Parathyroid adenoma (tissue), 2 donors: Measurements from ENCODE around the gene SPECC1.
"Not testable (repeated sequence)": the region's sequence is repeated elsewhere in the genome, so short reads cannot be mapped to it uniquely, and the experiment has no call there.

Experiments
- H2AFZ ChIP-seq: fragments of 300-600 bp; sonication (generic); one replicate; pipeline ENCODE4 v1.7.0; 2017; ENCODE audit warnings: antibody characterized with exemption, mild to moderate bottlenecking
- H3K27ac ChIP-seq: fragments of 300-600 bp; sonication (generic); one replicate; pipeline ENCODE4 v1.7.0; 2017
- H3K27me3 ChIP-seq: fragments of 300-600 bp; sonication (generic); one replicate; pipeline ENCODE4 v1.7.0; 2017; ENCODE audit warnings: low read length; ENCODE audit not compliant: control insufficient read depth, insufficient read depth
- H3K36me3 ChIP-seq: fragments of 300-600 bp; sonication (generic); one replicate; pipeline ENCODE4 v1.7.0; 2017; ENCODE audit warnings: low read length; ENCODE audit not compliant: control insufficient read depth, insufficient read depth
- H3K4me1 ChIP-seq: fragments of 300-600 bp; sonication (generic); one replicate; pipeline ENCODE4 v1.7.0; 2017; ENCODE audit warnings: control low read depth
- H3K4me2 ChIP-seq: fragments of 300-600 bp; sonication (generic); one replicate; pipeline ENCODE4 v1.7.0; 2017; ENCODE audit warnings: low read length
- H3K4me3 ChIP-seq: fragments of 300-600 bp; sonication (generic); one replicate; pipeline ENCODE4 v1.7.0; 2017; ENCODE audit warnings: low read depth, low read length
- H3K79me2 ChIP-seq: fragments of 300-600 bp; sonication (generic); one replicate; pipeline ENCODE4 v1.7.0; 2017; ENCODE audit warnings: control low read depth
- H3K9ac ChIP-seq: fragments of 300-600 bp; sonication (generic); one replicate; pipeline ENCODE4 v1.7.0; 2017; ENCODE audit warnings: mild to moderate bottlenecking
- H3K9me3 ChIP-seq: fragments of 300-600 bp; sonication (generic); one replicate; pipeline ENCODE4 v1.7.0; 2017; ENCODE audit warnings: low read length; ENCODE audit not compliant: control insufficient read depth
- CTCF ChIP-seq: fragments of 300-600 bp; sonication (generic); IDR thresholded peaks from one replicate; pipeline ENCODE4 v1.7.0; 2017; ENCODE audit warnings: antibody characterized with exemption, mild to moderate bottlenecking
- donor health status: primary hyperparathyroidism.

SPECC1 gene

GRCh38 chr17:20103454-20104446, 94.6 kb downstream of the SPECC1 start:
- Histone ChIP-seq H3K4me3 (no peak overlapping the region), H3K36me3 (no peaks in the 10 kb centered on the region), H3K9ac (no peak overlapping the region), H3K4me1 (no peaks in the 10 kb centered on the region), H3K27ac (no peak overlapping the region), H2AFZ (no peak overlapping the region), H3K9me3 (no peaks in the 10 kb centered on the region), H3K27me3 (no peaks in the 10 kb centered on the region), H3K79me2 (no peaks in the 10 kb centered on the region), H3K4me2 (no peak overlapping the region)
- TF ChIP-seq CTCF, result no peak

GRCh38 chr17:20105539-20106280, 96.6 kb downstream of the SPECC1 start:
- H3K27me3 ChIP-seq, result no peaks in the 10 kb centered on the region
- no peaks in the 10 kb centered on the region for H3K79me2 ChIP-seq
- no peaks in the 10 kb centered on the region for H3K36me3 ChIP-seq
- H3K4me3 ChIP-seq, result no peak overlapping the region
- no peaks in the 10 kb centered on the region for H3K9me3 ChIP-seq
- H3K4me1 ChIP-seq, result no peaks in the 10 kb centered on the region
- no peak overlapping the region for H3K9ac ChIP-seq
- no peak for TF ChIP-seq CTCF
- H3K4me2 ChIP-seq, result no peak overlapping the region
- H2AFZ ChIP-seq, result no peak overlapping the region
- no peak overlapping the region for H3K27ac ChIP-seq

GRCh38 chr17:20106446-20106845, 97.3 kb downstream of the SPECC1 start:
- H3K36me3 ChIP-seq, H3K4me1 ChIP-seq, H3K27ac ChIP-seq, H3K4me2 ChIP-seq, H3K9me3 ChIP-seq, H3K27me3 ChIP-seq, H3K79me2 ChIP-seq, H3K4me3 ChIP-seq, H2AFZ ChIP-seq, H3K9ac ChIP-seq: not testable (repeated sequence)

GRCh38 chr17:20109076-20109475, 99.9 kb downstream of the SPECC1 start:
- H3K79me2 ChIP-seq, result no peaks in the 10 kb centered on the region
- TF ChIP-seq CTCF, result no peak
- H3K4me2 ChIP-seq, result no peak overlapping the region
- H3K4me3 ChIP-seq, result no peak overlapping the region
- no peaks in the 10 kb centered on the region for H3K36me3 ChIP-seq
- H2AFZ ChIP-seq, result no peak overlapping the region
- no peaks in the 10 kb centered on the region for H3K4me1 ChIP-seq
- no peaks in the 10 kb centered on the region for H3K9me3 ChIP-seq
- no peaks in the 10 kb centered on the region for H3K27me3 ChIP-seq
- no peak overlapping the region for H3K27ac ChIP-seq
- H3K9ac ChIP-seq, result no peak overlapping the region

GRCh38 chr17:20111538-20111937, 102.4 kb downstream of the SPECC1 start:
- no peak overlapping the region for H2AFZ ChIP-seq
- H3K4me2 ChIP-seq, result no peak overlapping the region
- H3K79me2 ChIP-seq, result no peaks in the 10 kb centered on the region
- no peak overlapping the region for H3K9ac ChIP-seq
- no peak overlapping the region for H3K27ac ChIP-seq
- no peaks in the 10 kb centered on the region for H3K36me3 ChIP-seq
- H3K4me3 ChIP-seq, result no peak overlapping the region
- no peak for TF ChIP-seq CTCF
- no peaks in the 10 kb centered on the region for H3K27me3 ChIP-seq
- H3K9me3 ChIP-seq, result no peaks in the 10 kb centered on the region
- H3K4me1 ChIP-seq, result no peaks in the 10 kb centered on the region
